Memory B cell (primary cell): ENCODE measurements around the gene IER2.
"Not testable (repeated sequence)": the region's sequence is repeated elsewhere in the genome, so short reads cannot be mapped to it uniquely, and the experiment has no call there.

ENCODE experiments used
- ATAC-seq: fragments of 150-1000 bp; cut with Tn5 transposase; 2 replicates; pipeline ENCODE4 v1.10.0; 2021; ENCODE audit warnings: low read depth, mild to moderate bottlenecking, moderate library complexity
- DNase-seq, 2 donors: peaks; one replicate each; pipeline ENCODE4 v3.0.0; 2022; ENCODE audit warnings: low spot score in 2 of 2
- H3K27ac Mint-ChIP-seq: one replicate; pipeline ENCODE4 v1.8.0; 2022; ENCODE audit warnings: mild to moderate bottlenecking, moderate library complexity, mixed read lengths
- H3K27me3 Mint-ChIP-seq: one replicate; pipeline ENCODE4 v1.8.0; 2022; ENCODE audit warnings: mixed read lengths
- H3K36me3 Mint-ChIP-seq: one replicate; pipeline ENCODE4 v1.8.0; 2022; ENCODE audit warnings: mild to moderate bottlenecking, mixed read lengths
- H3K4me1 Mint-ChIP-seq: one replicate; pipeline ENCODE4 v1.8.0; 2022; ENCODE audit warnings: mixed read lengths
- H3K4me3 Mint-ChIP-seq: one replicate; pipeline ENCODE4 v1.8.0; 2022; ENCODE audit warnings: mild to moderate bottlenecking, moderate library complexity, mixed read lengths
- H3K9me3 Mint-ChIP-seq: one replicate; pipeline ENCODE4 v1.8.0; 2022; ENCODE audit warnings: mixed read lengths

Gene IER2

GRCh38 chr19:13177584-13177983, 27.4 kb downstream of the IER2 start:
- not testable (repeated sequence) for H3K4me3 Mint-ChIP-seq, ATAC-seq, H3K36me3 Mint-ChIP-seq, H3K27me3 Mint-ChIP-seq, DNase-seq, H3K27ac Mint-ChIP-seq, H3K9me3 Mint-ChIP-seq
- peaks cover 22% of the 10 kb centered on the region for H3K4me1 Mint-ChIP-seq

- H3K4me3 Mint-ChIP-seq, H3K36me3 Mint-ChIP-seq, H3K9me3 Mint-ChIP-seq, H3K27me3 Mint-ChIP-seq, H3K27ac Mint-ChIP-seq, ATAC-seq, DNase-seq: not testable (repeated sequence)
- H3K4me1 Mint-ChIP-seq = peaks cover 16% of the 10 kb centered on the region
Observed at GRCh38 chr19:13178291-13178690, 28.1 kb downstream of the IER2 start.

GRCh38 chr19:13181747-13182388, 31.7 kb downstream of the IER2 start:
- Mint-ChIP-seq H3K27ac (peak overlapping the region; percentile 47), H3K9me3 (no peaks in the 10 kb centered on the region), H3K27me3 (no peaks in the 10 kb centered on the region), H3K36me3 (no peaks in the 10 kb centered on the region), H3K4me1 (peaks cover 16% of the 10 kb centered on the region), H3K4me3 (no peak overlapping the region)
- DNase-seq (no peak), ATAC-seq (peak; percentile 56)

- not testable (repeated sequence) for DNase-seq, H3K27me3 Mint-ChIP-seq, H3K36me3 Mint-ChIP-seq, ATAC-seq, H3K4me3 Mint-ChIP-seq, H3K9me3 Mint-ChIP-seq, H3K27ac Mint-ChIP-seq
- H3K4me1 Mint-ChIP-seq = peaks cover 18% of the 10 kb centered on the region
Observed at GRCh38 chr19:13184926-13185325, 34.7 kb downstream of the IER2 start.

- H3K9me3 Mint-ChIP-seq, H3K36me3 Mint-ChIP-seq, H3K4me3 Mint-ChIP-seq, ATAC-seq, DNase-seq, H3K27me3 Mint-ChIP-seq: not testable (repeated sequence)
- peak overlapping the region; percentile 31 for H3K27ac Mint-ChIP-seq
- peaks cover 11% of the 10 kb centered on the region for H3K4me1 Mint-ChIP-seq
Observed at GRCh38 chr19:13185763-13186657, 35.8 kb downstream of the IER2 start.

GRCh38 chr19:13186688-13187087, 36.5 kb downstream of the IER2 start:
- not testable (repeated sequence) for H3K36me3 Mint-ChIP-seq, ATAC-seq, DNase-seq, H3K27me3 Mint-ChIP-seq, H3K4me1 Mint-ChIP-seq, H3K9me3 Mint-ChIP-seq, H3K4me3 Mint-ChIP-seq
- peak overlapping the region; percentile 31 for H3K27ac Mint-ChIP-seq

- DNase-seq = no peak
- Mint-ChIP-seq H3K4me3 (no peak overlapping the region), H3K27ac (peak overlapping the region; percentile 71), H3K27me3 (no peaks in the 10 kb centered on the region), H3K36me3 (no peaks in the 10 kb centered on the region), H3K4me1 (peaks cover 4% of the 10 kb centered on the region), H3K9me3 (no peaks in the 10 kb centered on the region)
- ATAC-seq = no peak
Observed at GRCh38 chr19:13187419-13187818, 37.2 kb downstream of the IER2 start.

- Mint-ChIP-seq H3K4me3 (no peak overlapping the region), H3K27me3 (no peaks in the 10 kb centered on the region), H3K27ac (no peak overlapping the region), H3K36me3 (no peaks in the 10 kb centered on the region), H3K9me3 (no peaks in the 10 kb centered on the region), H3K4me1 (peaks cover 12% of the 10 kb centered on the region)
- DNase-seq (no peak), ATAC-seq (no peak)
Observed at GRCh38 chr19:13189600-13189999, 39.4 kb downstream of the IER2 start.

- Mint-ChIP-seq H3K9me3 (no peaks in the 10 kb centered on the region), H3K36me3 (no peaks in the 10 kb centered on the region), H3K4me1 (peaks cover 20% of the 10 kb centered on the region), H3K27me3 (no peaks in the 10 kb centered on the region), H3K27ac (no peak overlapping the region), H3K4me3 (no peak overlapping the region)
- DNase-seq (no peak), ATAC-seq (no peak)
Observed at GRCh38 chr19:13190781-13191540, 40.8 kb downstream of the IER2 start.

GRCh38 chr19:13195678-13196077, 45.5 kb downstream of the IER2 start:
- peak; percentile 66 to 71 for DNase-seq
- peak overlapping the region; percentile 65 for H3K27ac Mint-ChIP-seq
- peak; percentile 85 for ATAC-seq
- no peaks in the 10 kb centered on the region for H3K9me3 Mint-ChIP-seq
- H3K4me1 Mint-ChIP-seq = peaks cover 16% of the 10 kb centered on the region
- H3K36me3 Mint-ChIP-seq = no peaks in the 10 kb centered on the region
- no peaks in the 10 kb centered on the region for H3K27me3 Mint-ChIP-seq
- peak overlapping the region; percentile 37 for H3K4me3 Mint-ChIP-seq

- no peaks in the 10 kb centered on the region for H3K27me3 Mint-ChIP-seq
- DNase-seq = no peak
- peaks cover 14% of the 10 kb centered on the region for H3K4me1 Mint-ChIP-seq
- H3K36me3 Mint-ChIP-seq = no peaks in the 10 kb centered on the region
- no peak overlapping the region for H3K4me3 Mint-ChIP-seq
- no peaks in the 10 kb centered on the region for H3K9me3 Mint-ChIP-seq
- ATAC-seq = no peak
- H3K27ac Mint-ChIP-seq = no peak overlapping the region
Observed at GRCh38 chr19:13198634-13199033, 48.4 kb downstream of the IER2 start.

- H3K27ac Mint-ChIP-seq, H3K4me3 Mint-ChIP-seq, DNase-seq, H3K4me1 Mint-ChIP-seq, H3K9me3 Mint-ChIP-seq, H3K36me3 Mint-ChIP-seq, H3K27me3 Mint-ChIP-seq, ATAC-seq: not testable (repeated sequence)
Observed at GRCh38 chr19:13202112-13202511, 51.9 kb downstream of the IER2 start.
